Ishikawa (cell line): ENCODE results near the gene CMTR1.

Source experiments
- CEBPB ChIP-seq: IDR thresholded peaks from 2 replicates; pipeline ENCODE4 v1.6.1; 2012
- NFIC ChIP-seq: IDR thresholded peaks from 2 replicates; pipeline ENCODE4 v1.6.1; 2012
- REST ChIP-seq: IDR thresholded peaks from 2 replicates; pipeline ENCODE4 v1.6.1; 2012; ENCODE audit warnings: low read depth, mild to moderate bottlenecking
- TEAD4 ChIP-seq: IDR thresholded peaks from 2 replicates; pipeline ENCODE4 v1.6.1; 2012

- TF ChIP-seq TEAD4 = no peak
- TF ChIP-seq REST = no peak
- no peak for TF ChIP-seq CEBPB
- TF ChIP-seq NFIC = no peak
These were observed 36.3 kb upstream of the CMTR1 start for GRCh38 chr6:37396571-37397180.
